Measurements from ENCODE around the gene DAB1.

Gene DAB1

GRCh38 chr1:57175506-57175905 lies 248.4 kb downstream of the DAB1 start:
- peaks cover 4% of the 10 kb centered on the region for H3K27me3 Mint-ChIP-seq
- H3K27ac Mint-ChIP-seq (ENCODE audit: low read depth): no peak overlapping the region
- DNase-seq (ENCODE audit: low spot score in 2 of 2) (no peak), ATAC-seq (replicated peaks; ENCODE audit: extremely low read depth, poor library complexity, severe bottlenecking) (no peak)
- no peaks in the 10 kb centered on the region for H3K4me1 Mint-ChIP-seq
- peaks cover 1% of the 10 kb centered on the region for H3K9me3 Mint-ChIP-seq
- H3K4me3 Mint-ChIP-seq: no peak overlapping the region
- no peaks in the 10 kb centered on the region for H3K36me3 Mint-ChIP-seq (ENCODE audit: insufficient read depth)

DNA sequence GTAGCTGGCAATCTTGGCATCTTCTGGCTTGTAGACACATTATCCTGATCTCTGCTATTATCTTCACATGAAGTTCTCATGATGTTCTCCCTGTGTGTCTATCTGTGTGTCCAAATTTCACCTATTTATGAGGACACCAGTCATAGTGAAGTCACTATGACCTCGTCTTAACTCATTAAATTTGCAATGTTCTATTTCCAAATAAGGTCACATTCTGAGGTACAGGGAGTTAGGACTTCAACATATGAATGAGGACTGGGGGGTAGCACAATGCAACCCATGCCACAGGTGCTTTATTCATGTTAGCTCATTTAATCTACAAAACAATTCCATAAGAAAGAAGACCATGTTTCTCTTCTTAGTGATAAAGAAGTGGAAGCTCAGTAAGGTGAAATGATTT lies 251.8 kb downstream of the DAB1 start:
- H3K27ac Mint-ChIP-seq (ENCODE audit: low read depth): no peak overlapping the region
- ATAC-seq (replicated peaks; ENCODE audit: extremely low read depth, poor library complexity, severe bottlenecking) (no peak), DNase-seq (ENCODE audit: low spot score in 2 of 2) (no peak)
- no peaks in the 10 kb centered on the region for H3K36me3 Mint-ChIP-seq (ENCODE audit: insufficient read depth)
- H3K4me1 Mint-ChIP-seq: no peaks in the 10 kb centered on the region
- H3K9me3 Mint-ChIP-seq: no peaks in the 10 kb centered on the region
- H3K4me3 Mint-ChIP-seq: no peak overlapping the region
- no peaks in the 10 kb centered on the region for H3K27me3 Mint-ChIP-seq

DNA sequence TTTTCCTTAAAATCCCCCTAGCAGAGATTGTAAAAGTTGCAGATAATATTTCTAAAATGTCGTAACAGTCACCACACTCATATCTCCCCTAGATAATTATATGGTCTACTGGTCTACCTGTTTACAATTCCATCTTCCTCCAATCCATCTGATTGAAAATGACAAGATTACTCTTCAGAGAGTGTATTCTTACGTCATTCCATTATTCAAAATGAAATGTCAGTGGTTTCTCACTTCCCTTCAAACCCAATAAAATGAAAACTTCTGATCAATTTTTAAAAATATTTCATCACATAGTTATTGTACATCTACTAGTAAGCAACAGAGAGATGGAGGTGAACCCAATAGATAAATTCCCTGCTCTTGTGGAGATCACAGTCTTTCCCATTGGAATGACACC lies 255.9 kb downstream of the DAB1 start:
- H3K4me3 Mint-ChIP-seq: no peak overlapping the region
- H3K4me1 Mint-ChIP-seq: no peaks in the 10 kb centered on the region
- ATAC-seq (replicated peaks; ENCODE audit: extremely low read depth, poor library complexity, severe bottlenecking): no peak
- H3K36me3 Mint-ChIP-seq (ENCODE audit: insufficient read depth): no peaks in the 10 kb centered on the region
- no peak for DNase-seq (ENCODE audit: low spot score in 2 of 2)
- no peaks in the 10 kb centered on the region for H3K9me3 Mint-ChIP-seq
- H3K27me3 Mint-ChIP-seq: no peaks in the 10 kb centered on the region
- H3K27ac Mint-ChIP-seq (ENCODE audit: low read depth): no peak overlapping the region

DNA sequence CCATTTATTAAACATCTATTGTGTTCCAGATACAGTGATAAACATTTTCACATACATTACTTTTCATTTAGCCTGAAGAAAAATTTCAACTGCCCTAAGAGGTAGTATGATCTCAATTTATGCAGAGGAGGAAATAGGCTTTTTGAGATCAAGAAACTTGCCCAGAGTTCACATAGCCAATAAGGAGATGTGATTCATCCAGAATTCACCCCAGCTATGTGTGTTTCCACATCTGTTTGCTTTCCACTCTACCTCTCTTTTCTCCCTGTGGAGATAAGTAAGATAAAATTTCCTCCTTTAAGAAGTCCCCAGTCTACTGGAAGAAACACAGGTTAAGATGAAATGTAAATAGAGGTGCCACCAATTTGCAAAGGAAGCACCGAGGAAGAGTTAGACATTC lies 258.3 kb downstream of the DAB1 start:
- no peaks in the 10 kb centered on the region for H3K27me3 Mint-ChIP-seq
- no peaks in the 10 kb centered on the region for H3K36me3 Mint-ChIP-seq (ENCODE audit: insufficient read depth)
- DNase-seq (ENCODE audit: low spot score in 2 of 2) (no peak), ATAC-seq (replicated peaks; ENCODE audit: extremely low read depth, poor library complexity, severe bottlenecking) (no peak)
- H3K4me3 Mint-ChIP-seq: no peak overlapping the region
- H3K27ac Mint-ChIP-seq (ENCODE audit: low read depth): no peak overlapping the region
- no peaks in the 10 kb centered on the region for H3K4me1 Mint-ChIP-seq
- H3K9me3 Mint-ChIP-seq: no peaks in the 10 kb centered on the region

DNA sequence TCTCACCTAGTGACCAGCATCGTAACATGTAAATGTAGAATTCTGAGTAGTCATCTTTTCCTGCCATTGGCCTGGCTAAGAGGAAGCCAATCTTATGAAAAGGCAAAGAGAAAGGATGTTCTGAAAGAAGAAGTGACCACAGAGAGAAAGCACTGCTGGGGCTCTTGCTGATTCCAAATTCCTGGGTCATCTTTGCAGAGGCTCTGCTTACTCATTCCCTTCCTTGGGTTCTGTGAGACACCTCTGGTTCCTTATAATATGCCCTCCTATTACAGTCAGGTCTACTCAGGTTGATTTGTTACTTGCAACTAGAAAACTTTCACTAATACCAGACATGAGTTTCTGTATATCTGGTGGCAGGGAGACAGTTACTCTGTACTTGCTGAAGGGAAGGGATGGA lies 259.3 kb downstream of the DAB1 start:
- Mint-ChIP-seq H3K27me3 (no peaks in the 10 kb centered on the region), H3K9me3 (no peaks in the 10 kb centered on the region), H3K4me3 (no peak overlapping the region), H3K4me1 (no peaks in the 10 kb centered on the region), H3K27ac (ENCODE audit: low read depth) (no peak overlapping the region), H3K36me3 (ENCODE audit: insufficient read depth) (no peaks in the 10 kb centered on the region)
- ATAC-seq (replicated peaks; ENCODE audit: extremely low read depth, poor library complexity, severe bottlenecking) (no peak), DNase-seq (ENCODE audit: low spot score in 2 of 2) (no peak)

DNA sequence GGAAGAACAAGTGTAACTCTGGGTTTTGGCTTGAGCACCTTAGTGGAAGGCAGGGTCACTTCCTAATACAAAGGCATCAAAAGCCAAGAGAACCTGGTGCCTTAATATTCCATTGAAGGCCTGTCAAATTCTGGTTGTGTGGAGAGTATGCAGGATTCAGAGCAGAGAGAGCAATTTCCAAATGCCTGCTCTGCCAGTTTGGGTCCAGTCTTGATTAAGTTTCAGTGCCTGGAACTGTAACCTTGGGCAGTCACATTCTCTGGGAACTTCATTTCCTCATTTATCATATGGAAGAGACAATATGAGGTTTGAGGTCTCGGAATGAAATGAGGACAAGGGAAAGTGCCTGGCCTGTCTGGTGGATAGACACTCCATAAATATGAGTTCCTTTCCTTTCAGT lies 260.1 kb downstream of the DAB1 start:
- no peaks in the 10 kb centered on the region for H3K9me3 Mint-ChIP-seq

GRCh38 chr1:57163325-57163724 lies 260.5 kb downstream of the DAB1 start:
- no peak for ATAC-seq (replicated peaks; ENCODE audit: extremely low read depth, poor library complexity, severe bottlenecking)
- no peaks in the 10 kb centered on the region for H3K4me1 Mint-ChIP-seq
- H3K27ac Mint-ChIP-seq (ENCODE audit: low read depth): no peak overlapping the region
- H3K9me3 Mint-ChIP-seq: no peaks in the 10 kb centered on the region
- H3K36me3 Mint-ChIP-seq (ENCODE audit: insufficient read depth): no peaks in the 10 kb centered on the region
- H3K4me3 Mint-ChIP-seq: no peak overlapping the region
- no peaks in the 10 kb centered on the region for H3K27me3 Mint-ChIP-seq
- DNase-seq (ENCODE audit: low spot score in 2 of 2): no peak

More for the DNA sequence above, 260.1 kb downstream of the DAB1 start:
- Mint-ChIP-seq H3K4me3 (no peak overlapping the region), H3K36me3 (ENCODE audit: insufficient read depth) (no peaks in the 10 kb centered on the region), H3K27ac (ENCODE audit: low read depth) (no peak overlapping the region), H3K4me1 (no peaks in the 10 kb centered on the region), H3K27me3 (no peaks in the 10 kb centered on the region)
- ATAC-seq (replicated peaks; ENCODE audit: extremely low read depth, poor library complexity, severe bottlenecking): no peak
- DNase-seq (ENCODE audit: low spot score in 2 of 2): no peak

DNA sequence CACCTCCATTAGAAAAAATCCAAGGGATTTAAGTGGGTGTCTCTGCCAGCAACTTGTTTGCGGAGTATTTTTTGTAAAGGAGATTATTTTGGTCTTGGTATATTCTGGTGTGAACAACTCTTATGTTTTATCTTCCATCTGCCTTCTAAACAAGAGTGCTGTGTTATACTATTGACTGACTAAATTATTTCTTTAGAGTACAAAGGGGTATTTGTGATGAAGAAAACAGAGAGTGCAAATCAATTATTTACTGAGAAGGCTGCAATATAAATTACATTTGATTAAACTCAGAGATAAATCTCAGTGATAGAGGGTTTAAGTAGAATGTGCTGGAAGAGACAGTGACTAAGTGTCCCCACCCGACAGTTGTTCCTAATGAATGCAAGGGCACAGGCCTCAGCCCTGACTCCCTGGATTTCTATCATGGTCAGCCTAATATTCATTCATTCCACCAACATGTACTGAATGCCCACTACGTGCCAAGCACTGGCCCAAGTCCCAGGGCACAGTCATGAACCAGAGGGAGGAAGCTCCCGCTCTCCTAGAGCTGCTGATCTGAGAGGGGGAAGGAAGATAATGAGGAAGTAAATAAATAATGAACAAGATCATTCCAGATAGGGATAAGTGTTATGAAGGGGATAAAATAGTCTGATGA lies 261.1 kb downstream of the DAB1 start:
- Mint-ChIP-seq H3K27me3 (no peaks in the 10 kb centered on the region), H3K4me3 (no peak overlapping the region), H3K4me1 (no peaks in the 10 kb centered on the region), H3K36me3 (ENCODE audit: insufficient read depth) (no peaks in the 10 kb centered on the region), H3K9me3 (no peaks in the 10 kb centered on the region), H3K27ac (ENCODE audit: low read depth) (no peak overlapping the region)
- ATAC-seq (replicated peaks; ENCODE audit: extremely low read depth, poor library complexity, severe bottlenecking): no peak
- DNase-seq (ENCODE audit: low spot score in 2 of 2): no peak

GRCh38 chr1:57160594-57160993 lies 263.3 kb downstream of the DAB1 start:
- Mint-ChIP-seq H3K36me3 (ENCODE audit: insufficient read depth) (no peaks in the 10 kb centered on the region), H3K9me3 (no peaks in the 10 kb centered on the region), H3K4me1 (no peaks in the 10 kb centered on the region), H3K4me3 (no peak overlapping the region), H3K27ac (ENCODE audit: low read depth) (no peak overlapping the region), H3K27me3 (peaks cover 17% of the 10 kb centered on the region)
- ATAC-seq (replicated peaks; ENCODE audit: extremely low read depth, poor library complexity, severe bottlenecking) (no peak), DNase-seq (ENCODE audit: low spot score in 2 of 2) (no peak)

DNA sequence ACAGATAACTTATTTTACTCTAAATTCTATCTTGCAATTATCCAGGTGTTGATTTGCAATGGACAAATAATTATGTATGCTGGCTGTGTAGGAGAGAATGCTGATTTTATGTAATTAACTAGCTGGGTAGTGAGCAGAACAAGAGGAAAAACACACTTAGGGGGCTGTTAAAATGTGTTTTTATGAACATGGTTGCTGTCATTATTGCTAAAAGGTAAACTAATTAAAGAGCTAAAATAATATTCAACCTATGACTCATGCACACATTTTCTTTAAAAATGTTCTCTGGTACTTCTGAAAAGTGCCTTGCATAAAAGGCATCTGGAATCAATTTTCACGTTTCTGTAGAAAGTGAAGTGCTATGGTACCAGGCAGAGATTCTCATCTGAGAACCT lies 265.3 kb downstream of the DAB1 start:
- no peak overlapping the region for H3K27ac Mint-ChIP-seq (ENCODE audit: low read depth)
- H3K27me3 Mint-ChIP-seq: peaks cover 17% of the 10 kb centered on the region
- no peak overlapping the region for H3K4me3 Mint-ChIP-seq
- H3K4me1 Mint-ChIP-seq: no peaks in the 10 kb centered on the region
- H3K36me3 Mint-ChIP-seq (ENCODE audit: insufficient read depth): no peaks in the 10 kb centered on the region
- DNase-seq (ENCODE audit: low spot score in 2 of 2): no peak
- H3K9me3 Mint-ChIP-seq: no peaks in the 10 kb centered on the region
- no peak for ATAC-seq (replicated peaks; ENCODE audit: extremely low read depth, poor library complexity, severe bottlenecking)

DNA sequence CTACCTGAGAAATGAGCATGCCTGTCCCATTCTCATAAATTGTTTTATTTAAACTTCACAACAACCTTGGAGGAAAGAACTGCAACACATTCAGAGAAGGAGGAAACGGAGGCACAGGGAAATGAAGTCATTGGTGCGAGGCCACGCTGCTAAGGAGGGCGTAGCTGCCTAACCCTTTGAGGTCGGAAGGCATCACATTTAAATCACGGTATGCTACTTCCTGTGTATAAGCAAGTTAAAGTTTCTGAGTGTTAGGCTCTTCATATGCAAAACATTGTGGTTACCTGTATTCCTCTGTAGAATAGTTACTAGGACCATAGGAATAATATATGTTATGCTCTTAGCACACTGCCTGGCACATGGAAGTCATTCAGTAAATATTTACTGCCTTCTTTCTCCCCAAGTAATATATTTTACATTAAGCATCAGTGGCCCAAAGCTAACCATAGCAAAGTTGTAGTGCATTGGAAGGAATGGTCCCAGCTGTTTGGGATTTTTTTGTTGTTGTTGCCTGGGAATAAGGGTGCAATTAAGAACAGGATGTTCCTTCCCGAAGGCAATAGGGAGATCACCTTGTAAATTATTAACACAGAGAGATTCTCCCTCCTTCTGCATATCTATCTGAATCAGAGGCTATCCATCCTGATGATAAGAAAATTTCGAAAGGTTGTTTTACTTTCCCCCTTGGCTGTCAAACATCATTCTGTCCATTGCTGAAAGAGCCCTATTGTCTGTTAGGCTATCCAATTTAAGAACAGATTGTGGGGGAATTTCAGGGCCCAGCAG lies 265.8 kb downstream of the DAB1 start:
- no peaks in the 10 kb centered on the region for H3K4me1 Mint-ChIP-seq
- H3K36me3 Mint-ChIP-seq (ENCODE audit: insufficient read depth): no peaks in the 10 kb centered on the region
- DNase-seq (ENCODE audit: low spot score in 2 of 2): no peak
- no peak overlapping the region for H3K4me3 Mint-ChIP-seq
- peaks cover 17% of the 10 kb centered on the region for H3K27me3 Mint-ChIP-seq
- H3K9me3 Mint-ChIP-seq: no peaks in the 10 kb centered on the region
- H3K27ac Mint-ChIP-seq (ENCODE audit: low read depth): no peak overlapping the region
- ATAC-seq (replicated peaks; ENCODE audit: extremely low read depth, poor library complexity, severe bottlenecking): no peak

GRCh38 chr1:57156907-57157306 lies 267.0 kb downstream of the DAB1 start:
- no peak overlapping the region for H3K4me3 Mint-ChIP-seq
- DNase-seq (ENCODE audit: low spot score in 2 of 2): no peak
- no peaks in the 10 kb centered on the region for H3K4me1 Mint-ChIP-seq
- no peaks in the 10 kb centered on the region for H3K9me3 Mint-ChIP-seq
- peaks cover 17% of the 10 kb centered on the region for H3K27me3 Mint-ChIP-seq
- no peaks in the 10 kb centered on the region for H3K36me3 Mint-ChIP-seq (ENCODE audit: insufficient read depth)
- no peak overlapping the region for H3K27ac Mint-ChIP-seq (ENCODE audit: low read depth)
- ATAC-seq (replicated peaks; ENCODE audit: extremely low read depth, poor library complexity, severe bottlenecking): no peak

DNA sequence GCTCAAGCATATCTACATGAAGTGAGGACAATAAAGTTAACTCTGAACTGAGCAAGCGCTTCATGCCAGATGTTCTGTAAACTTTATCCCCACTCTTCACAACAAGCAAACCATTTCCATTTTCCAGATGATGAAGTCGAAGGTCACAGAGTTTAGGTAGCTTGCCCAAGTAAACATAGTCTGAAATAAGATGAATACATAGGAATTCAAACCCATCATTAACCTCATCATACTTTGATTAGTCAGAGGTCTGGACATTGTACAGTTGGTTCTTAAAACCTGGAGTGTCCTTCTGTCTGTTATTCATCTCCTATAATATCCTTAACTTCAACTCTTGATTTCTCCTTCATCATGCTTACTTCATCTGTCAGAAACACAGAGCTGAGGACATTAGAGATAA lies 277.8 kb downstream of the DAB1 start:
- ATAC-seq (replicated peaks; ENCODE audit: extremely low read depth, poor library complexity, severe bottlenecking) (no peak), DNase-seq (ENCODE audit: low spot score in 2 of 2) (no peak)
- no peaks in the 10 kb centered on the region for H3K9me3 Mint-ChIP-seq
- H3K36me3 Mint-ChIP-seq (ENCODE audit: insufficient read depth): no peaks in the 10 kb centered on the region
- peaks cover 8% of the 10 kb centered on the region for H3K27me3 Mint-ChIP-seq
- no peak overlapping the region for H3K27ac Mint-ChIP-seq (ENCODE audit: low read depth)
- no peak overlapping the region for H3K4me3 Mint-ChIP-seq
- no peaks in the 10 kb centered on the region for H3K4me1 Mint-ChIP-seq

Data from central memory CD8-positive, alpha-beta T cell (primary cell).